Stimulated activated CD8-positive, alpha-beta memory T cell treated with anti-CD3 and anti-CD28 coated beads, Interleukin-15, amount 100 ng/mL, for 48 hours (primary cell): ENCODE measurements around the gene STX5.
A peak's percentile ranks its signal among the peaks of the same experiment; 100 is the strongest.
"Not testable (repeated sequence)": the region's sequence is repeated elsewhere in the genome, so short reads cannot be mapped to it uniquely, and the experiment has no call there.

Source experiments
- DNase-seq, 2 donors: peaks; one replicate each; pipeline ENCODE4 v3.0.0-alpha.2; 2020; ENCODE audit warnings: low read depth in 2 of 2

Gene STX5

GRCh38 chr11:62830904-62831519, 839 bp downstream of the STX5 start:
- no peak for DNase-seq

GRCh38 chr11:62828130-62828529, 3.7 kb downstream of the STX5 start:
- DNase-seq, result not testable (repeated sequence)

GRCh38 chr11:62823677-62824076, 8.2 kb downstream of the STX5 start:
- no peak for DNase-seq

GRCh38 chr11:62817129-62817528, 14.7 kb downstream of the STX5 start:
- DNase-seq, result no peak

- DNase-seq, result no peak
These were observed 15.3 kb downstream of the STX5 start for GRCh38 chr11:62816557-62816956.

GRCh38 chr11:62811659-62812058, 20.2 kb downstream of the STX5 start:
- no peak for DNase-seq

GRCh38 chr11:62810748-62811147, 21.1 kb downstream of the STX5 start:
- DNase-seq, result no peak

GRCh38 chr11:62806611-62807121, 25.2 kb downstream of the STX5 start:
- DNase-seq, result no peak

GRCh38 chr11:62805961-62806441, 25.9 kb downstream of the STX5 start:
- DNase-seq, result no peak

GRCh38 chr11:62805076-62805892, 26.6 kb downstream of the STX5 start, which contains the start of gene NXF1:
Gene NXF1 (minus strand): TSS chr11:62805440. CDS start chr11:62805356, 84 bp downstream.
- DNase-seq, result peak; percentile 90 to 91

- DNase-seq, result no peak
These were observed 27.4 kb downstream of the STX5 start for GRCh38 chr11:62804310-62805075.

- DNase-seq, result no peak
These were observed 30.8 kb downstream of the STX5 start for GRCh38 chr11:62801071-62801470.

- DNase-seq, result no peak
These were observed 32.4 kb downstream of the STX5 start for GRCh38 chr11:62799486-62799885.

GRCh38 chr11:62796281-62796680, 35.6 kb downstream of the STX5 start:
- DNase-seq, result no peak

- DNase-seq, result no peak
These were observed 37.6 kb downstream of the STX5 start for GRCh38 chr11:62794201-62794775.

- DNase-seq, result no peak
These were observed 39.7 kb downstream of the STX5 start for GRCh38 chr11:62792202-62792575.

GRCh38 chr11:62791501-62792201, 40.2 kb downstream of the STX5 start, which contains the start of gene TMEM223:
Gene TMEM223 (minus strand): TSS chr11:62792006. CDS start chr11:62791994, 12 bp downstream.
- DNase-seq, result peak; percentile 85 to 89

GRCh38 chr11:62789576-62789975, 42.3 kb downstream of the STX5 start:
- DNase-seq, result no peak

- no peak for DNase-seq
These were observed 42.9 kb downstream of the STX5 start for GRCh38 chr11:62788991-62789390.

GRCh38 chr11:62787005-62787759, 44.7 kb downstream of the STX5 start, which contains the start of gene TMEM179B:
Gene TMEM179B (plus strand): TSS chr11:62787402. CDS start chr11:62787432, 30 bp downstream.
- peak; percentile 96 to 97 for DNase-seq
